Lung (tissue), 12 donors: Measurements from ENCODE around the gene KCTD12. TPM values are rescaled to one million over a fixed set of nuclear protein-coding genes. Genes with fewer than 3 reads are reported as not detected.

ENCODE experiments used
- ATAC-seq: fragments of 200-7000 bp; cut with Tn5 transposase; one replicate; pipeline ENCODE4 v1.9.1; 2020; ENCODE audit warnings: moderate number of reproducible peaks; ENCODE audit not compliant: insufficient read depth, low FRiP score
- DNase-seq, 3 donors: peaks; one replicate each; pipeline ENCODE4 v3.0.0-alpha.2; 2013 to 2017
- H3K27ac ChIP-seq, 2 donors: one replicate each; pipeline ENCODE4 v1.5.1; 2013; ENCODE audit warnings: mild to moderate bottlenecking in 2 of 2, moderate library complexity in 2 of 2, control low read depth in 1 of 2, inconsistent platforms in 1 of 2, low read depth in 1 of 2, low read length in 1 of 2
- H3K27me3 ChIP-seq, 3 donors: one replicate each; pipeline ENCODE4 v1.5.1; 2013; ENCODE audit warnings: low read length in 2 of 3; ENCODE audit not compliant: control insufficient read depth in 3 of 3, insufficient read depth in 3 of 3
- H3K36me3 ChIP-seq, 4 donors: one replicate each; pipeline ENCODE4 v1.5.1; 2013; ENCODE audit warnings: low read length in 4 of 4, mild to moderate bottlenecking in 1 of 4, moderate library complexity in 1 of 4; ENCODE audit not compliant: control insufficient read depth in 4 of 4, insufficient read depth in 4 of 4
- H3K4me1 ChIP-seq, 5 donors: one replicate each; pipeline ENCODE4 v1.5.1; 2013; ENCODE audit warnings: low read length in 5 of 5, mild to moderate bottlenecking in 2 of 5, moderate library complexity in 1 of 5; ENCODE audit not compliant: control insufficient read depth in 5 of 5, insufficient read depth in 5 of 5
- H3K4me3 ChIP-seq: one replicate; pipeline ENCODE4 v1.5.1; 2013; ENCODE audit warnings: mild to moderate bottlenecking, control low read depth, moderate library complexity
- H3K9ac ChIP-seq, 2 donors: one replicate each; pipeline ENCODE4 v1.5.1; 2013; ENCODE audit warnings: low read length in 2 of 2, control low read depth in 1 of 2; ENCODE audit not compliant: insufficient read depth in 1 of 2
- H3K9me3 ChIP-seq, 4 donors: one replicate each; pipeline ENCODE4 v1.5.1; 2013; ENCODE audit warnings: low read length in 3 of 4, mild to moderate bottlenecking in 1 of 4, moderate library complexity in 1 of 4; ENCODE audit not compliant: control insufficient read depth in 4 of 4, insufficient read depth in 3 of 4
- WGBS, 2 donors: extraction: QIAGEN DNeasy Blood & Tissue Kit; methylation state at CpG; one replicate each; pipeline ENCODE4 v1.1.7; 2013; 5-methylcytosine and 5-hydroxymethylcytosine counted together
- polyA plus RNA-seq, 2 donors: library from polyadenylated mRNA; stranded (reverse); fragments of 200-250 nt; gene quantifications; one replicate each; pipeline ENCODE4 v1.2.1, GENCODE V29; 2013
- total RNA-seq, 2 donors: library from RNA; depleted of rRNA in 1 of 2; stranded (reverse); fragments of >200 nt in 1 of 2; gene quantifications; one replicate each; pipeline ENCODE4 v1.2.1, GENCODE V29; 2014 to 2021
- TF ChIP-seq, protein P1 (sequence below): IDR thresholded peaks from 2 replicates; pipeline ENCODE4 v1.5.1; 2012; ENCODE audit warnings: mild to moderate bottlenecking; ENCODE audit errors: control extremely low read depth, extremely low read depth
- donor health status: control.
- donor health status: control.
- donor health status: Bipolar disorder and iron deficiency.
- donor health status: healthy.
- donor health status: DM: yes; HTN: yes; CAD: no.

The KCTD12 gene
- total and polyA plus RNA-seq, 4 donors = 26.2 to 188 (median 102) TPM

DNA sequence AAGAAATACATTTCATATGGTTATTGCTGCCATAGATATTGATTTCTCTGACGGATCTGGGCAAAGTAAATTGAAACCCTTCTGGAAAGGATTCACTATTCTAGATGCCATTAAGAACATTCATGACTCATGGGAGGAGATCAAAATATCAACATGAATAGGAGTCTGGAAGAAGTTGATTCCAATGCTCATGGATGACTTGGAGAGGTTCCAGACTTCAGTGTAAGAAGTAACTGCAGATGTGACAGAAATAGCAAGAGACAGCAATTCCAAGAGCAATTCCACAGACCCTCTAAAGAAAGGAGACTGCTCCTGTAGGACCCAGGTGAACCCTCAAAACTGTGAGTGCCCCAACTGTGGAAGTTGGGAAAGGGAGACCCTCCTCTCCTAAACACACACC lies 30.9 kb upstream of the KCTD12 start:
- WGBS, 2 donors = 94 to 98% methylated on average over 1 of the region's 1 CpG
- Histone ChIP-seq H3K9ac (no peak overlapping the region), H3K9me3 (no peaks in the 10 kb centered on the region), H3K27ac (no peak overlapping the region), H3K27me3 (peaks cover 0 to 2% (median 0%) of the 10 kb centered on the region in 3 donors), H3K4me3 (no peak overlapping the region), H3K4me1 (no peaks in the 10 kb centered on the region), H3K36me3 (no peaks in the 10 kb centered on the region)
- ATAC-seq (no peak), DNase-seq (no peak)
- TF ChIP-seq, protein P1, sequence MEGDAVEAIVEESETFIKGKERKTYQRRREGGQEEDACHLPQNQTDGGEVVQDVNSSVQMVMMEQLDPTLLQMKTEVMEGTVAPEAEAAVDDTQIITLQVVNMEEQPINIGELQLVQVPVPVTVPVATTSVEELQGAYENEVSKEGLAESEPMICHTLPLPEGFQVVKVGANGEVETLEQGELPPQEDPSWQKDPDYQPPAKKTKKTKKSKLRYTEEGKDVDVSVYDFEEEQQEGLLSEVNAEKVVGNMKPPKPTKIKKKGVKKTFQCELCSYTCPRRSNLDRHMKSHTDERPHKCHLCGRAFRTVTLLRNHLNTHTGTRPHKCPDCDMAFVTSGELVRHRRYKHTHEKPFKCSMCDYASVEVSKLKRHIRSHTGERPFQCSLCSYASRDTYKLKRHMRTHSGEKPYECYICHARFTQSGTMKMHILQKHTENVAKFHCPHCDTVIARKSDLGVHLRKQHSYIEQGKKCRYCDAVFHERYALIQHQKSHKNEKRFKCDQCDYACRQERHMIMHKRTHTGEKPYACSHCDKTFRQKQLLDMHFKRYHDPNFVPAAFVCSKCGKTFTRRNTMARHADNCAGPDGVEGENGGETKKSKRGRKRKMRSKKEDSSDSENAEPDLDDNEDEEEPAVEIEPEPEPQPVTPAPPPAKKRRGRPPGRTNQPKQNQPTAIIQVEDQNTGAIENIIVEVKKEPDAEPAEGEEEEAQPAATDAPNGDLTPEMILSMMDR = no peak

DNA sequence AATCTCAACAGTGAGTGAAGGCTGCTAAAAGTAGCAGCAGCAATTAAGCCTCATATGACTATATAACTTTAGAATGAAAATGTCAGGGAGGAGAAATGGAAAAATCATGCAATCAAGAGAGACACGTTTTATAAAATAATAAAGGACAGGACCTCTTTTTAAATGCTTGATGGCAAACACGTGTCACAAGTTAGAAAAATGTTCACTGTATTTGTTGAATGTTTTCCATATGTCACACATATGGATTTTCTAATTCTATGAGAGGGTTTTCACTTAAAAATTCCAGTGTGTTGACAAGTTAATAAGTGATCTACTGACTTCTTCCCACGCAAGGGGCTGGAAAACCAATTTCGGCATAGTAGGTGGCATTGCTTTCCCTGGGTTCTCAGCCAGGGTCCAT lies 27.7 kb upstream of the KCTD12 start:
- ATAC-seq (no peak), DNase-seq (no peak)
- Histone ChIP-seq H3K27ac (no peak overlapping the region), H3K4me1 (no peaks in the 10 kb centered on the region), H3K36me3 (no peaks in the 10 kb centered on the region), H3K9ac (no peak overlapping the region), H3K9me3 (no peaks in the 10 kb centered on the region), H3K27me3 (peaks cover 0 to 2% (median 0%) of the 10 kb centered on the region in 3 donors), H3K4me3 (no peak overlapping the region)
- WGBS, 2 donors = 88 to 96% methylated on average over 4 of the region's 4 CpGs
- TF ChIP-seq, protein P1 = no peak

DNA sequence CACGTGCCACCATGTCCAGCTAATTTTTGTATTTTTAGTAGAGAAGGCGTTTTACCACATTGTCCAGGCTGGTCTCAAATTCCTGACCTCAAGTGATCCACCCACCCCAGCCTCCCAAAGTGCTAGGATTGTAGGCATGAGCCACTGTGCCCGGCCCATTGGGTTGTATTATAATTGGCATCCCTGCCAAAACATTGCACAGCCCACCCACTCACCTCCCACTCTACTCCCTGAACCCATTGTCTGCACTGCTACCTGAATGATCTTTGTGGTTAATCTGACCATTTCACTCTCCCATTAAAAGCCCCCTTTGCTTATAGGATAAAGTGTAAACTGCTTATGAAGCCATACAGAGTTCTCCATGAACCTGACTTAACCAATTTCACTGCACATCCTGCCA lies 26.3 kb upstream of the KCTD12 start:
- Histone ChIP-seq H3K4me1 (no peaks in the 10 kb centered on the region), H3K27ac (no peak overlapping the region), H3K4me3 (no peak overlapping the region), H3K36me3 (no peaks in the 10 kb centered on the region), H3K9me3 (no peaks in the 10 kb centered on the region), H3K27me3 (peaks cover 0 to 2% (median 0%) of the 10 kb centered on the region in 3 donors), H3K9ac (no peak overlapping the region)
- 89 to 99% methylated on average over 3 of the region's 3 CpGs for WGBS, 2 donors
- ATAC-seq (no peak), DNase-seq (no peak)
- TF ChIP-seq, protein P1 = no peak

DNA sequence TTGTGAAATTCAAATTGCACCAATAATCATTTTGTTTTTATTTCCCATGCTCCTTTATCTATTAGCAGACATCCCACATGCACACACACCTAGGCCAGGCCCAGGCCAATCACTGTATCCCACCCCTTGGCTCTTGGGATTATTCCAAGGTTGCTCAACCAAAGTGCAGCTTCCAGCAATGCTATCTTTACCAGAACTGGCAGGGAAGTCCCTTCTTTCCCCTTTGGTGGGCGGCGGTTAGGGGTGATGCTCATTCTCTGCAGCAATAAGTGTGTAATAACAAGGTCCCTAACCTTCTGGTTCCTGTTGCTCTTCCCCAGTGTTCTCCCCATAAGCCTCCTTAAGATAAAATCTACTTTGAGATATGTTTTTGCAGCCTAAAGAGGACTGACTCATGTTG lies 18.3 kb upstream of the KCTD12 start:
- H3K4me1 ChIP-seq = peaks cover 0 to 6% (median 0%) of the 10 kb centered on the region in 5 donors
- H3K9me3 ChIP-seq = no peaks in the 10 kb centered on the region
- no peaks in the 10 kb centered on the region for H3K27me3 ChIP-seq
- no peaks in the 10 kb centered on the region for H3K36me3 ChIP-seq
- H3K27ac ChIP-seq = no peak overlapping the region
- no peak overlapping the region for H3K9ac ChIP-seq
- no peak overlapping the region for H3K4me3 ChIP-seq
- TF ChIP-seq, protein P1 = no peak
- 60 to 70% methylated on average over 2 of the region's 2 CpGs for WGBS, 2 donors
- DNase-seq (no peak), ATAC-seq (no peak)
